A549 (cell line): ENCODE measurements around the gene VWA8. TPM values are rescaled to one million over a fixed set of nuclear protein-coding genes. Genes with fewer than 3 reads are reported as not detected.

ENCODE experiments used
- ATAC-seq, 2 experiments: fragments of 200-7000 bp in 1 of 2; fragments of >200 bp in 1 of 2; cut with Nextera tagmentation in 1 of 2; cut with Tn5 transposase in 1 of 2; 3 replicates each; pipeline versions ENCODE4 v1.8.0 to v1.9.1; 2018 to 2020; ENCODE audit warnings: mild to moderate bottlenecking in 1 of 2, moderate library complexity in 1 of 2
- CTCF ChIA-PET: fragments of 300-600 bp; sonication (Branson Sonifier 250); formaldehyde crosslinking; extraction: SDS; loops from one replicate; lab custom pipeline; 2021; ENCODE audit warnings: antibody characterized with exemption, inconsistent platforms; lab: Yijun Ruan, JAX
- POLR2A ChIA-PET: fragments of 350-600 bp; formaldehyde crosslinking; extraction: SDS; loops from one replicate; lab custom pipeline; 2021; ENCODE audit warnings: antibody characterized with exemption, inconsistent platforms; lab: Yijun Ruan, JAX
- DNase-seq, 2 experiments: peaks; one replicate each; pipeline versions ENCODE4 v3.0.0 to v3.0.0-alpha.2; 2011 to 2016; ENCODE audit warnings: low read depth in 1 of 2, low spot score in 1 of 2
- FAIRE-seq: peaks from 2 replicates; lab custom pipeline; 2011; peaks lifted over from hg19 to GRCh38; lab: Jason Lieb, UNC
- H3K27ac ChIP-seq, 2 experiments: fragments of >200 bp; sonication (Bioruptor Twin); formaldehyde crosslinking; 3 replicates each; pipeline ENCODE4 v1.5.1; 2016 to 2017
- H3K4me1 ChIP-seq: fragments of >200 bp; sonication (Bioruptor Twin); formaldehyde crosslinking; 3 replicates; pipeline ENCODE4 v1.6.1; 2016
- H3K4me2 ChIP-seq: fragments of >200 bp; sonication (Bioruptor Twin); formaldehyde crosslinking; 3 replicates; pipeline ENCODE4 v1.6.1; 2016
- H3K4me3 ChIP-seq: fragments of >200 bp; sonication (Bioruptor Twin); formaldehyde crosslinking; 3 replicates; pipeline ENCODE4 v1.5.1; 2016
- H3K9me3 ChIP-seq: fragments of >200 bp; sonication (Bioruptor Twin); formaldehyde crosslinking; 3 replicates; pipeline ENCODE4 v1.6.1; 2016
- CHD2 ChIP-seq: fragments of 150-350 bp; IDR thresholded peaks from 2 replicates; pipeline ENCODE4 v1.6.1; 2014; ENCODE audit warnings: low read length; ENCODE audit not compliant: partially characterized antibody
- ELK1 ChIP-seq: fragments of 150-350 bp; IDR thresholded peaks from 2 replicates; pipeline ENCODE4 v1.6.1; 2014; ENCODE audit warnings: low read depth, mild to moderate bottlenecking, low read length
- ESRRA ChIP-seq: fragments of 150-350 bp; IDR thresholded peaks from 2 replicates; pipeline ENCODE4 v1.6.1; 2014; ENCODE audit warnings: mild to moderate bottlenecking, low read length, borderline replicate concordance
- FOSB ChIP-seq: fragments of 250-450 bp; sonication (Bioruptor Pico); IDR thresholded peaks from 2 replicates; pipeline ENCODE4 v1.5.0; 2020; ENCODE audit warnings: mild to moderate bottlenecking, moderate library complexity
- FOSL2 ChIP-seq, 2 experiments: fragments of 450-650 bp in 1 of 2; fragments of >200 bp in 1 of 2; sonication (Bioruptor Twin) in 1 of 2; formaldehyde crosslinking; IDR thresholded peaks; 2 replicates each; pipeline versions ENCODE4 v1.5.0 to v1.6.1; 2016 to 2020; ENCODE audit warnings: mild to moderate bottlenecking in 1 of 2, moderate library complexity in 1 of 2
- HOXA7 ChIP-seq: fragments of 250-450 bp; sonication (Bioruptor Pico); IDR thresholded peaks from 2 replicates; pipeline ENCODE4 v1.5.0; 2020; ENCODE audit warnings: mild to moderate bottlenecking, moderate library complexity
- KDM1A ChIP-seq: fragments of 200-600 bp; sonication (generic); IDR thresholded peaks from 2 replicates; pipeline ENCODE4 v1.6.1; 2016; ENCODE audit warnings: low read depth, mild to moderate bottlenecking
- MAZ ChIP-seq: fragments of 150-350 bp; IDR thresholded peaks from 2 replicates; pipeline ENCODE4 v1.6.1; 2014; ENCODE audit warnings: antibody characterized with exemption, low read depth, low read length, borderline replicate concordance
- MYC ChIP-seq: IDR thresholded peaks from 2 replicates; pipeline ENCODE4 v1.6.1; 2012; ENCODE audit warnings: mild to moderate bottlenecking, inconsistent platforms, low read length, improper control_type of control experiment, borderline replicate concordance
- NPAS2 ChIP-seq: fragments of 250-450 bp; sonication (Bioruptor Pico); IDR thresholded peaks from 2 replicates; pipeline ENCODE4 v1.8.0; 2022; ENCODE audit warnings: mild to moderate bottlenecking, moderate library complexity, borderline replicate concordance
- NR3C1 ChIP-seq: fragments of >200 bp; sonication (Bioruptor Twin); formaldehyde crosslinking; IDR thresholded peaks from 3 replicates; pipeline ENCODE4 v1.6.1; 2017
- PBX3 ChIP-seq: IDR thresholded peaks from 2 replicates; pipeline ENCODE4 v1.6.1; 2012
- RAD21 ChIP-seq, 2 experiments: fragments of >200 bp in 1 of 2; sonication (Bioruptor Twin) in 1 of 2; formaldehyde crosslinking in 1 of 2; IDR thresholded peaks in 1 of 2; conservative IDR thresholded peaks in 1 of 2; 2 replicates in 1 of 2; 3 replicates in 1 of 2; pipeline ENCODE4 v1.6.1; 2012 to 2018; ENCODE audit warnings: inconsistent platforms in 1 of 2
- TFCP2L1 ChIP-seq: fragments of 250-450 bp; sonication (Bioruptor Pico); IDR thresholded peaks from 2 replicates; pipeline ENCODE4 v1.5.0; 2021; ENCODE audit warnings: mild to moderate bottlenecking
- TP53 ChIP-seq: fragments of 250-450 bp; sonication (Bioruptor Pico); IDR thresholded peaks from 2 replicates; pipeline ENCODE4 v1.5.0; 2021; ENCODE audit warnings: mild to moderate bottlenecking, moderate library complexity
- ZSCAN20 ChIP-seq: fragments of 250-450 bp; sonication (Bioruptor Pico); IDR thresholded peaks from 2 replicates; pipeline ENCODE4 v1.8.0; 2022; ENCODE audit warnings: mild to moderate bottlenecking, moderate library complexity
- WGBS: methylation state at CpG from one replicate; pipeline ENCODE4 v1.1.6; 2017; ENCODE audit errors: missing lambda C conversion rate; 5-methylcytosine and 5-hydroxymethylcytosine counted together
- polyA plus RNA-seq, 4 experiments: library from polyadenylated mRNA; depleted of rRNA in 3 of 4; stranded (reverse); fragments of >200 nt; fragmentation: RNase III in 1 of 4; extraction: RNeasy Plus Mini Kit Qiagen cat#74134 plus additional on column Dnase treatment in 1 of 4; gene quantifications; 2 replicates in 3 of 4; 3 replicates in 1 of 4; pipeline ENCODE4 v1.2.3, GENCODE V29; 2011 to 2017
- TF ChIP-seq, protein P1 (sequence below): fragments of >200 bp; sonication (Bioruptor Twin); formaldehyde crosslinking; IDR thresholded peaks from 3 replicates; pipeline ENCODE4 v1.5.1; 2016

The VWA8 gene
- polyA plus RNA-seq, 2 of the 4 experiments (the other 2 are of a cell fraction), result 6.4 to 15.3 TPM

- ATAC-seq (no peak), FAIRE-seq (no peak)
Measured at GRCh38 chr13:41554626-41555386, 406.1 kb downstream of the VWA8 start.

GRCh38 chr13:41554180-41554579 is 406.7 kb downstream of the VWA8 start:
- no peak overlapping the region for H3K27ac ChIP-seq
- H3K9me3 ChIP-seq, result no peaks in the 10 kb centered on the region
- H3K4me2 ChIP-seq, result no peak overlapping the region
- H3K4me3 ChIP-seq, result no peak overlapping the region
- WGBS, result 64% methylated on average over 2 of the region's 2 CpGs
- CTCF ChIA-PET, result no interaction called here
- DNase-seq, result no peak
- FAIRE-seq, result no peak
- POLR2A ChIA-PET, result no interaction called here
- ATAC-seq, result no peak
- H3K4me1 ChIP-seq, result no peaks in the 10 kb centered on the region
- no peak for TF ChIP-seq MYC

More at GRCh38 chr13:41554626-41555386, 406.1 kb downstream of the VWA8 start:
- CTCF ChIA-PET, result no interaction called here
- no peak overlapping the region for H3K4me2 ChIP-seq
- no peak overlapping the region for H3K27ac ChIP-seq
- no peak for DNase-seq
- H3K4me3 ChIP-seq, result no peak overlapping the region
- TF ChIP-seq CHD2 (no peak), NPAS2 (CRISPR knock-in tag) (no peak), RAD21 (conservative IDR thresholded peaks at IDR 0.05 in 1 of 2, IDR thresholded peaks at IDR 0.05 in 1 of 2) (no peak), TFCP2L1 (CRISPR knock-in tag) (no peak), MAZ (no peak), FOSL2 (IDR thresholded peaks at IDR 0.05) (no peak), FOSL2 (CRISPR knock-in tag; IDR thresholded peaks at IDR 0.05) (no peak)
- POLR2A ChIA-PET, result no interaction called here
- no peaks in the 10 kb centered on the region for H3K4me1 ChIP-seq
- H3K9me3 ChIP-seq, result no peaks in the 10 kb centered on the region
- 71% methylated on average over 9 of the region's 10 CpGs for WGBS

- no peak for FAIRE-seq
- CTCF ChIA-PET, result no interaction called here
- DNase-seq, result no peak
- ATAC-seq, result no peak
- H3K4me3 ChIP-seq, result no peak overlapping the region
- TF ChIP-seq ZSCAN20 (CRISPR knock-in tag), result no peak
- TF ChIP-seq FOSB (CRISPR knock-in tag), result no peak
- no peak for TF ChIP-seq HOXA7 (CRISPR knock-in tag)
- no peak for TF ChIP-seq PBX3
- TF ChIP-seq, protein P1, sequence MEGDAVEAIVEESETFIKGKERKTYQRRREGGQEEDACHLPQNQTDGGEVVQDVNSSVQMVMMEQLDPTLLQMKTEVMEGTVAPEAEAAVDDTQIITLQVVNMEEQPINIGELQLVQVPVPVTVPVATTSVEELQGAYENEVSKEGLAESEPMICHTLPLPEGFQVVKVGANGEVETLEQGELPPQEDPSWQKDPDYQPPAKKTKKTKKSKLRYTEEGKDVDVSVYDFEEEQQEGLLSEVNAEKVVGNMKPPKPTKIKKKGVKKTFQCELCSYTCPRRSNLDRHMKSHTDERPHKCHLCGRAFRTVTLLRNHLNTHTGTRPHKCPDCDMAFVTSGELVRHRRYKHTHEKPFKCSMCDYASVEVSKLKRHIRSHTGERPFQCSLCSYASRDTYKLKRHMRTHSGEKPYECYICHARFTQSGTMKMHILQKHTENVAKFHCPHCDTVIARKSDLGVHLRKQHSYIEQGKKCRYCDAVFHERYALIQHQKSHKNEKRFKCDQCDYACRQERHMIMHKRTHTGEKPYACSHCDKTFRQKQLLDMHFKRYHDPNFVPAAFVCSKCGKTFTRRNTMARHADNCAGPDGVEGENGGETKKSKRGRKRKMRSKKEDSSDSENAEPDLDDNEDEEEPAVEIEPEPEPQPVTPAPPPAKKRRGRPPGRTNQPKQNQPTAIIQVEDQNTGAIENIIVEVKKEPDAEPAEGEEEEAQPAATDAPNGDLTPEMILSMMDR, result no peak
- no peak for TF ChIP-seq ESRRA
- no peak for TF ChIP-seq ELK1
- TF ChIP-seq TP53 (CRISPR knock-in tag), result no peak
- no peak for TF ChIP-seq KDM1A
- TF ChIP-seq NR3C1, result no peak
- 100% methylated on average over 1 of the region's 2 CpGs for WGBS
- no peaks in the 10 kb centered on the region for H3K9me3 ChIP-seq
- no peaks in the 10 kb centered on the region for H3K4me1 ChIP-seq
- H3K27ac ChIP-seq, result no peak overlapping the region
- no peak overlapping the region for H3K4me2 ChIP-seq
- POLR2A ChIA-PET, result no interaction called here
Measured at GRCh38 chr13:41552031-41552430, 408.9 kb downstream of the VWA8 start.
